ENCODE data around the gene PGLYRP4. TPM values are rescaled to one million over a fixed set of nuclear protein-coding genes. Genes with fewer than 3 reads are reported as not detected.

Gene PGLYRP4
- total RNA-seq, 1 donor from 2014 or later: not detected

- Histone ChIP-seq H3K27ac (no peak within 1 kb of the TSS), H3K4me3 (no peak within 1 kb of the TSS), H3K27me3 (no peaks in the 10 kb centered on the region), H3K9me3 (no peaks in the 10 kb centered on the region), H3K36me3 (no peaks in the 10 kb centered on the region), H3K4me1 (no peaks in the 10 kb centered on the region)
- intact Hi-C loops (cut with DNase I): no loop called here
- peak; percentile 83 for DNase-seq
- peak; percentile 70 for ATAC-seq
- TF ChIP-seq CTCF (IDR thresholded peaks at IDR 0.05): no peak
Measured at GRCh38 chr1:153390938-153391710, 42.5 kb upstream of the PGLYRP4 start, which contains the start of gene S100A8. S100A8 (minus strand) TSS chr1:153391073; CDS start chr1:153390535, 538 bp downstream.

- DNase-seq (no peak), ATAC-seq (no peak)
- no peaks in the 10 kb centered on the region for H3K9me3 ChIP-seq
- H3K36me3 ChIP-seq: no peaks in the 10 kb centered on the region
- intact Hi-C loops (cut with DNase I): no loop called here
- H3K4me3 ChIP-seq: no peak overlapping the region
- H3K4me1 ChIP-seq: peaks cover 3% of the 10 kb centered on the region
- H3K27ac ChIP-seq: no peak overlapping the region
- no peak for TF ChIP-seq CTCF (IDR thresholded peaks at IDR 0.05)
- no peaks in the 10 kb centered on the region for H3K27me3 ChIP-seq
Measured at GRCh38 chr1:153389973-153390879, 41.6 kb upstream of the PGLYRP4 start.

GRCh38 chr1:153389401-153389800, 40.8 kb upstream of the PGLYRP4 start:
- no peak for ATAC-seq
- no peak for TF ChIP-seq CTCF (IDR thresholded peaks at IDR 0.05)
- Histone ChIP-seq H3K4me1 (peaks cover 8% of the 10 kb centered on the region), H3K4me3 (no peak overlapping the region), H3K27ac (no peak overlapping the region), H3K27me3 (no peaks in the 10 kb centered on the region), H3K36me3 (no peaks in the 10 kb centered on the region), H3K9me3 (no peaks in the 10 kb centered on the region)
- intact Hi-C loops (cut with DNase I): no loop called here
- no peak for DNase-seq

GRCh38 chr1:153387785-153388184, 39.1 kb upstream of the PGLYRP4 start:
- H3K27ac ChIP-seq: no peak overlapping the region
- no peak for DNase-seq
- intact Hi-C loops (cut with DNase I): no loop called here

GRCh38 chr1:153387001-153387400, 38.4 kb upstream of the PGLYRP4 start:
- H3K36me3 ChIP-seq: no peaks in the 10 kb centered on the region
- no peak overlapping the region for H3K27ac ChIP-seq
- TF ChIP-seq CTCF (IDR thresholded peaks at IDR 0.05): no peak
- no peak for DNase-seq
- no peak for ATAC-seq
- intact Hi-C loops (cut with DNase I): no loop called here
- H3K4me3 ChIP-seq: no peak overlapping the region
- H3K9me3 ChIP-seq: no peaks in the 10 kb centered on the region
- peaks cover 8% of the 10 kb centered on the region for H3K4me1 ChIP-seq
- H3K27me3 ChIP-seq: no peaks in the 10 kb centered on the region

More at GRCh38 chr1:153387785-153388184, 39.1 kb upstream of the PGLYRP4 start:
- Histone ChIP-seq H3K27me3 (no peaks in the 10 kb centered on the region), H3K9me3 (no peaks in the 10 kb centered on the region), H3K4me3 (no peak overlapping the region), H3K4me1 (peaks cover 8% of the 10 kb centered on the region), H3K36me3 (no peaks in the 10 kb centered on the region)
- no peak for TF ChIP-seq CTCF (IDR thresholded peaks at IDR 0.05)
- ATAC-seq: no peak
